K562 (cell line): ENCODE measurements around the gene HSF4. TPM values are rescaled to one million over a fixed set of nuclear protein-coding genes. Genes with fewer than 3 reads are reported as not detected.

Experiments used
- ATAC-seq: fragments of 200-7000 bp; cut with Tn5 transposase; 3 replicates; pipeline ENCODE4 v1.9.1; 2020; ENCODE audit warnings: moderate library complexity
- BruUV-seq: library from RNA; stranded (reverse); fragments of 400-500 nt; replicated peaks from 2 replicates; lab custom pipeline; 2021; lab: Mats Ljungman, UMichigan
- CTCF ChIA-PET: fragments of 300-600 bp; formaldehyde crosslinking; extraction: SDS; loops from one replicate; lab custom pipeline; 2021; ENCODE audit warnings: low intra/inter-chr PET ratio; lab: Yijun Ruan, JAX
- POLR2A ChIA-PET: fragments of 300-600, 350-650 bp; sonication (Branson Sonifier 250); formaldehyde crosslinking; extraction: SDS; loops from one replicate; lab custom pipeline; 2021; ENCODE audit warnings: antibody characterized with exemption, inconsistent platforms; lab: Yijun Ruan, JAX
- DNase-seq, 4 experiments: peaks; one replicate each; pipeline versions ENCODE4 v3.0.0 to v3.0.0-alpha.2; 2011 to 2018; ENCODE audit warnings: low spot score in 3 of 4, mixed read lengths in 3 of 4; ENCODE audit errors: extremely low read depth in 1 of 4
- FAIRE-seq: peaks from 2 replicates; lab custom pipeline; 2011; peaks lifted over from hg19 to GRCh38; lab: Jason Lieb, UNC
- H2AFZ ChIP-seq: 2 replicates; pipeline ENCODE4 v1.6.0; 2011; ENCODE audit warnings: low read depth, low read length, control low read depth, inconsistent platforms
- H3K27ac ChIP-seq: fragments of 200-600 bp; 3 replicates; pipeline ENCODE4 v1.8.0; 2011; ENCODE audit warnings: low read depth, mild to moderate bottlenecking, control low read depth, inconsistent platforms, low read length, moderate library complexity, mixed read lengths; ENCODE audit errors: extremely low read depth
- H3K27me3 ChIP-seq, 2 experiments: fragments of 300-600 bp in 1 of 2; 2 replicates in 1 of 2; 3 replicates in 1 of 2; pipeline versions ENCODE4 v1.6.0 to v1.8.0; 2011; ENCODE audit warnings: inconsistent platforms in 2 of 2, low read length in 2 of 2, mild to moderate bottlenecking in 1 of 2, mixed read lengths in 1 of 2, moderate library complexity in 1 of 2; ENCODE audit not compliant: control insufficient read depth in 2 of 2, insufficient read depth in 2 of 2
- H3K36me3 ChIP-seq: fragments of 300-600 bp; 3 replicates; pipeline ENCODE4 v1.8.0; 2011; ENCODE audit warnings: mild to moderate bottlenecking, low read length, inconsistent platforms; ENCODE audit not compliant: control insufficient read depth, insufficient read depth
- H3K4me1 ChIP-seq, 2 experiments: fragments of 200-600 bp in 1 of 2; replicated peaks in 1 of 2; 2 replicates in 1 of 2; 3 replicates in 1 of 2; pipeline versions ENCODE4 v1.5.1 to v1.8.0; 2011; ENCODE audit warnings: inconsistent platforms in 2 of 2, low read length in 2 of 2, mild to moderate bottlenecking in 1 of 2, mixed read lengths in 1 of 2, moderate library complexity in 1 of 2; ENCODE audit not compliant: control insufficient read depth in 2 of 2, insufficient read depth in 2 of 2
- H3K4me2 ChIP-seq: 2 replicates; pipeline ENCODE4 v1.6.1; 2011; ENCODE audit warnings: low read length, control low read depth, inconsistent platforms, mixed read lengths; ENCODE audit not compliant: insufficient read depth
- H3K4me3 ChIP-seq: fragments of 200-600 bp; sonication (generic), shearing (Covaris generic); 2 replicates; pipeline ENCODE4 v1.5.1; 2016; ENCODE audit warnings: control low read depth, inconsistent platforms
- H3K79me2 ChIP-seq: fragments of 200-600 bp; 3 replicates; pipeline ENCODE4 v1.8.0; 2011; ENCODE audit warnings: low read length, inconsistent platforms; ENCODE audit not compliant: control insufficient read depth, insufficient read depth
- H3K9ac ChIP-seq, 2 experiments: 2 replicates each; pipeline versions ENCODE4 v1.6.0 to v1.6.1; 2011; ENCODE audit warnings: low read depth in 2 of 2, low read length in 2 of 2, control low read depth in 1 of 2, inconsistent platforms in 1 of 2, mild to moderate bottlenecking in 1 of 2, mixed read lengths in 1 of 2; ENCODE audit not compliant: insufficient read depth in 1 of 2
- H3K9me1 ChIP-seq: one replicate; pipeline ENCODE4 v1.6.0; 2011; ENCODE audit warnings: inconsistent platforms, mild to moderate bottlenecking, low read length, moderate library complexity; ENCODE audit not compliant: control insufficient read depth, insufficient read depth
- H3K9me3 ChIP-seq: replicated peaks from 2 replicates; pipeline ENCODE4 v1.5.1; 2011; ENCODE audit warnings: low read depth, low read length, inconsistent platforms; ENCODE audit not compliant: control insufficient read depth, insufficient read depth
- H4K20me1 ChIP-seq: replicated peaks from 2 replicates; pipeline ENCODE4 v1.6.1; 2011; ENCODE audit warnings: low read length, inconsistent platforms, mixed read lengths; ENCODE audit not compliant: control insufficient read depth, insufficient read depth
- CXXC5 ChIP-seq: fragments of 250-450 bp; sonication (Bioruptor Pico); IDR thresholded peaks from 2 replicates; pipeline ENCODE4 v1.8.0; 2022; ENCODE audit warnings: inconsistent platforms, mild to moderate bottlenecking, moderate library complexity
- HDAC2 ChIP-seq: fragments of 450-650 bp; IDR thresholded peaks from 2 replicates; pipeline ENCODE4 v1.6.1; 2016; ENCODE audit warnings: mild to moderate bottlenecking
- KLF10 ChIP-seq: fragments of 250-450 bp; sonication (Bioruptor Pico); IDR thresholded peaks from 2 replicates; pipeline ENCODE4 v1.6.1; 2021; ENCODE audit warnings: matching md5 sums
- MED1 ChIP-seq: sonication (generic); formaldehyde crosslinking; IDR thresholded peaks from 2 replicates; pipeline ENCODE4 v1.8.1; 2023; ENCODE audit warnings: missing genetic modification reagents, borderline replicate concordance
- MTA2 ChIP-seq: fragments of 450-650 bp; IDR thresholded peaks from 2 replicates; pipeline ENCODE4 v1.6.1; 2016; ENCODE audit warnings: low read depth
- NCOA4 ChIP-seq: fragments of 450-650 bp; IDR thresholded peaks from 2 replicates; pipeline ENCODE4 v1.6.1; 2018; ENCODE audit warnings: mild to moderate bottlenecking; ENCODE audit not compliant: partially characterized antibody
- PCBP1 ChIP-seq: fragments of 200-400 bp; formaldehyde crosslinking; IDR thresholded peaks from 2 replicates; pipeline ENCODE4 v1.6.1; 2018; ENCODE audit warnings: mild to moderate bottlenecking, low read depth, low read length; ENCODE audit not compliant: poor library complexity, severe bottlenecking
- RCOR1 ChIP-seq, 2 experiments: IDR thresholded peaks; 2 replicates each; pipeline ENCODE4 v1.6.1; 2012; ENCODE audit warnings: low read depth in 2 of 2, low read length in 2 of 2, borderline replicate concordance in 1 of 2, improper control_type of control experiment in 1 of 2
- SIX5 ChIP-seq, 2 experiments: IDR thresholded peaks; 2 replicates each; pipeline ENCODE4 v1.6.1; 2011; ENCODE audit warnings: low read length in 2 of 2, borderline replicate concordance in 1 of 2, low read depth in 1 of 2, mild to moderate bottlenecking in 1 of 2, moderate library complexity in 1 of 2; ENCODE audit not compliant: insufficient read depth in 1 of 2
- SRSF7 ChIP-seq: fragments of 200-400 bp; formaldehyde crosslinking; optimal IDR thresholded peaks from 2 replicates; pipeline ENCODE3; 2017; ENCODE audit warnings: mild to moderate bottlenecking, low read depth, low read length
- ZBTB17 ChIP-seq: fragments of 450-650 bp; formaldehyde crosslinking; IDR thresholded peaks from 2 replicates; pipeline ENCODE4 v1.4.0; 2020; ENCODE audit warnings: mild to moderate bottlenecking
- ZNF24 ChIP-seq: fragments of 450-650 bp; IDR thresholded peaks from 2 replicates; pipeline ENCODE4 v1.6.1; 2016
- ZNF263 ChIP-seq: sonication (generic); formaldehyde crosslinking; IDR thresholded peaks from 2 replicates; pipeline ENCODE4 v1.8.0; 2022; ENCODE audit warnings: mild to moderate bottlenecking, missing genetic modification reagents, borderline replicate concordance
- ZNF668 ChIP-seq: fragments of 250-450 bp; sonication (Bioruptor Pico); IDR thresholded peaks from 2 replicates; pipeline ENCODE4 v1.8.0; 2022; ENCODE audit warnings: mild to moderate bottlenecking, inconsistent platforms
- WGBS: fragments of 100-300 bp; shearing (Covaris generic); methylation state at CpG from one replicate; pipeline ENCODE4 v1.1.6; 2016; ENCODE audit warnings: low coverage, mixed read lengths; ENCODE audit not compliant: insufficient coverage; ENCODE audit errors: missing lambda C conversion rate; 5-methylcytosine and 5-hydroxymethylcytosine counted together
- in situ Hi-C: fragments of 300-500 bp; cut with MboI; formaldehyde crosslinking; loops from 4 replicates; pipeline ENCODE4 v1.15.0; 2018; ENCODE audit warnings: inconsistent platforms, mixed read lengths
- intact Hi-C: fragments of 100-400 bp; cut with micrococcal nuclease; formaldehyde crosslinking; loops from 2 replicates; pipeline ENCODE4 v1.14.2; 2022
- polyA plus RNA-seq, 8 experiments: library from polyadenylated mRNA; depleted of rRNA in 4 of 8; stranded (reverse) in 5 of 8; unstranded in 3 of 8; fragments of >200 nt; fragmentation: Nextera tagmentation in 2 of 8; fragmentation: Illumina TruSeq in 1 of 8; extraction: Ambion mirVana in 2 of 8; extraction: Trizol in 1 of 8; gene quantifications; 2 replicates each; pipeline versions ENCODE4 v1.2.1 to v1.2.3, GENCODE V29; 2011 to 2014; ENCODE audit warnings: inconsistent platforms in 1 of 8, missing spikeins in 1 of 8
- total RNA-seq, 7 experiments: library from RNA; depleted of rRNA in 6 of 7; stranded (reverse); fragments of >200 nt in 6 of 7; fragmentation: Illumina TruSeq in 2 of 7; extraction: Trizol in 2 of 7; gene quantifications; 2 replicates each; pipeline versions ENCODE4 v1.2.1 to v1.2.3, GENCODE V29; 2011 to 2021; ENCODE audit warnings: low replicate concordance in 1 of 7
- TF ChIP-seq, protein P1 (sequence below): fragments of 250-450 bp; sonication (Bioruptor Pico); IDR thresholded peaks from 2 replicates; pipeline ENCODE4 v1.6.1; 2021; ENCODE audit warnings: mild to moderate bottlenecking
- TF ChIP-seq, protein P2 (sequence below): fragments of 250-450 bp; sonication (Bioruptor Pico); IDR thresholded peaks from 2 replicates; pipeline ENCODE4 v1.8.0; 2022; ENCODE audit warnings: inconsistent platforms, mild to moderate bottlenecking, moderate library complexity, borderline replicate concordance
- TF ChIP-seq, protein P3 (sequence below): fragments of 250-450 bp; sonication (Bioruptor Pico); IDR thresholded peaks from 2 replicates; pipeline ENCODE4 v1.8.0; 2021; ENCODE audit warnings: moderate library complexity, mild to moderate bottlenecking, inconsistent platforms

HSF4 gene
- total and polyA plus RNA-seq, 9 of the 15 experiments (the other 6 are each of a cell fraction or from before 2014, with no cell fraction given), result 0.50 to 35.4 (median 8.8) TPM; not detected in 1

DNA sequence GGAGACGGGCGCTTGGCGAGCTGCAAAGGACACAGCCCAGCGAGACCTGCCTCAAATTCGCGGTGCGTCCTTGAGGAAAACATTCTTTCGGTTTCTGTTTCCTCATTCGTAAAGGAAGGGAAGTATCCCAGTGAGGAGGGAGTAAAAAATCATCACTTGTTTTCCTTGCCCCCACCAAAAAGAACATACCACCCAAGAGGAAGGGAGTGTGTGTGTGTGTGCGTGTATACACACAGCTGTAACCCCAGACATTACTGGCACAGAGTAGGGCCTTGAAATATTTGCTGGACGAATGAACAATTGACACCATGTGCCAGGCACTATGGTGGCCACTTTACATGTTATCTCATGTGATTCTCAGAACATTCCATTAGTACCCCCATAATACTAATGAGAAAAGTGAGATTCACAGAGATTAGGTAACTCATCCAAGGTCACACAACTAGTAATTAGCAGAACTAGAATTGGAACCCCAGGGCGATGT, 21.1 kb downstream of the HSF4 start:
- H3K27ac ChIP-seq, result no peak overlapping the region
- peaks cover 25 to 47% of the 10 kb centered on the region in 2 experiments for H3K4me1 ChIP-seq
- no peaks in the 10 kb centered on the region for H3K9me3 ChIP-seq
- H3K27me3 ChIP-seq, result no peaks in the 10 kb centered on the region
- no peak for ATAC-seq
- H3K79me2 ChIP-seq, result peaks cover 14% of the 10 kb centered on the region
- no peak overlapping the region for H3K4me3 ChIP-seq
- CTCF ChIA-PET, result interaction anchor here (0.7 to 1.3 kb wide), 4 partner anchors 27 to 168 kb away, joined by 3 to 7 read pairs (median 4); partner anchors contain the start of gene FHOD1
- no peak overlapping the region for H3K9ac ChIP-seq
- in situ Hi-C loops (no loop called here), intact Hi-C loops (loop anchor here (10.0 kb wide), 2 partner anchors 171 to 231 kb away; no protein-coding TSS in a partner anchor)
- no peaks in the 10 kb centered on the region for H3K9me1 ChIP-seq
- no TSS peak for BruUV-seq
- H2AFZ ChIP-seq, result no peak overlapping the region
- DNase-seq, result no peak
- no peak overlapping the region; the same call in 1 of the 2 replicates for H3K4me2 ChIP-seq
- no peak for FAIRE-seq
- H4K20me1 ChIP-seq, result peaks cover 11% of the 10 kb centered on the region
- WGBS, result 2% methylated on average over 12 of the region's 12 CpGs
- H3K36me3 ChIP-seq, result no peaks in the 10 kb centered on the region
- POLR2A ChIA-PET, result interaction anchor here (0.6 to 1.3 kb wide), 3 partner anchors 8 to 275 kb away, joined by 3 to 4 read pairs (median 4); no protein-coding TSS in a partner anchor
- TF ChIP-seq ZBTB17 (CRISPR knock-in tag) (no peak), MTA2 (no peak), PCBP1 (no peak), ZNF668 (CRISPR knock-in tag) (no peak), CXXC5 (CRISPR knock-in tag) (no peak; the same call in 1 of the 2 replicates), HDAC2 (0 out of 2 replicates have a peak, but pooled peaks have one; percentile 5), SIX5 (IDR thresholded peaks at IDR 0.05; ENCODE audit: borderline replicate concordance in 1 of 2, insufficient read depth in 1 of 2, low read depth in 1 of 2, low read length in 2 of 2) (no peak), NCOA4 (no peak), ZNF24 (no peak), RCOR1 (IDR thresholded peaks at IDR 0.05; ENCODE audit: borderline replicate concordance in 1 of 2, low read depth in 2 of 2, low read length in 2 of 2) (no peak), SRSF7 (no peak), MED1 (CRISPR knock-in tag) (no peak), KLF10 (CRISPR knock-in tag) (no peak), ZNF263 (CRISPR knock-in tag) (no peak)
- TF ChIP-seq, protein P1, sequence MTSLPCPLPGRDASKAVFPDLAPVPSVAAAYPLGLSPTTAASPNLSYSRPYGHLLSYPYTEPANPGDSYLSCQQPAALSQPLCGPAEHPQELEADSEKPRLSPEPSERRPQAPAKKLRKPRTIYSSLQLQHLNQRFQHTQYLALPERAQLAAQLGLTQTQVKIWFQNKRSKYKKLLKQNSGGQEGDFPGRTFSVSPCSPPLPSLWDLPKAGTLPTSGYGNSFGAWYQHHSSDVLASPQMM (CRISPR knock-in tag), result no peak
- TF ChIP-seq, protein P2, sequence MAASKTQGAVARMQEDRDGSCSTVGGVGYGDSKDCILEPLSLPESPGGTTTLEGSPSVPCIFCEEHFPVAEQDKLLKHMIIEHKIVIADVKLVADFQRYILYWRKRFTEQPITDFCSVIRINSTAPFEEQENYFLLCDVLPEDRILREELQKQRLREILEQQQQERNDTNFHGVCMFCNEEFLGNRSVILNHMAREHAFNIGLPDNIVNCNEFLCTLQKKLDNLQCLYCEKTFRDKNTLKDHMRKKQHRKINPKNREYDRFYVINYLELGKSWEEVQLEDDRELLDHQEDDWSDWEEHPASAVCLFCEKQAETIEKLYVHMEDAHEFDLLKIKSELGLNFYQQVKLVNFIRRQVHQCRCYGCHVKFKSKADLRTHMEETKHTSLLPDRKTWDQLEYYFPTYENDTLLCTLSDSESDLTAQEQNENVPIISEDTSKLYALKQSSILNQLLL (CRISPR knock-in tag), result no peak
- TF ChIP-seq, protein P3, sequence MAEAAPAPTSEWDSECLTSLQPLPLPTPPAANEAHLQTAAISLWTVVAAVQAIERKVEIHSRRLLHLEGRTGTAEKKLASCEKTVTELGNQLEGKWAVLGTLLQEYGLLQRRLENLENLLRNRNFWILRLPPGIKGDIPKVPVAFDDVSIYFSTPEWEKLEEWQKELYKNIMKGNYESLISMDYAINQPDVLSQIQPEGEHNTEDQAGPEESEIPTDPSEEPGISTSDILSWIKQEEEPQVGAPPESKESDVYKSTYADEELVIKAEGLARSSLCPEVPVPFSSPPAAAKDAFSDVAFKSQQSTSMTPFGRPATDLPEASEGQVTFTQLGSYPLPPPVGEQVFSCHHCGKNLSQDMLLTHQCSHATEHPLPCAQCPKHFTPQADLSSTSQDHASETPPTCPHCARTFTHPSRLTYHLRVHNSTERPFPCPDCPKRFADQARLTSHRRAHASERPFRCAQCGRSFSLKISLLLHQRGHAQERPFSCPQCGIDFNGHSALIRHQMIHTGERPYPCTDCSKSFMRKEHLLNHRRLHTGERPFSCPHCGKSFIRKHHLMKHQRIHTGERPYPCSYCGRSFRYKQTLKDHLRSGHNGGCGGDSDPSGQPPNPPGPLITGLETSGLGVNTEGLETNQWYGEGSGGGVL (CRISPR knock-in tag), result no peak
